ENCODE results near the gene GAS6.

- no peak for TF ChIP-seq POLR2A (IDR thresholded peaks at IDR 0.05)
- no peak for TF ChIP-seq CTCF (IDR thresholded peaks at IDR 0.05)
- no peak for TF ChIP-seq POLR2AphosphoS5 (IDR thresholded peaks at IDR 0.05)
Observed at GRCh38 chr13:113898391-113898790, 34.5 kb upstream of the GAS6 start.

All from gastroesophageal sphincter (tissue), 3 donors.